HEK293 (cell line): ENCODE results near the gene HNRNPC.

Experiments used
- CTCF ChIA-PET: fragments of 350-600 bp; formaldehyde crosslinking; extraction: SDS; loops from one replicate; lab custom pipeline; 2021; ENCODE audit warnings: antibody characterized with exemption; lab: Yijun Ruan, JAX
- POLR2A ChIA-PET: fragments of 300-600 bp; formaldehyde crosslinking; extraction: SDS; loops from one replicate; lab custom pipeline; 2020; ENCODE audit warnings: antibody characterized with exemption, inconsistent platforms; lab: Yijun Ruan, JAX
- H3K27ac ChIP-seq: fragments of 200-500 bp; sonication (Bioruptor generic); 2 replicates; pipeline ENCODE4 v1.5.1; 2014; ENCODE audit warnings: low read depth, low read length, control low read depth, inconsistent platforms; ENCODE audit errors: extremely low read depth
- H3K36me3 ChIP-seq, 2 experiments: fragments of 200-500 bp in 1 of 2; sonication (Bioruptor generic) in 1 of 2; 1 replicate in 1 of 2; 2 replicates in 1 of 2; pipeline ENCODE4 v1.5.1; 2014 to 2017; ENCODE audit warnings: inconsistent platforms in 2 of 2, low read length in 2 of 2; ENCODE audit not compliant: control insufficient read depth in 2 of 2, insufficient read depth in 1 of 2
- H3K4me1 ChIP-seq: fragments of 200-500 bp; sonication (Bioruptor generic); 2 replicates; pipeline ENCODE4 v1.5.1; 2014; ENCODE audit warnings: mild to moderate bottlenecking, low read length, inconsistent platforms; ENCODE audit not compliant: control insufficient read depth, insufficient read depth
- H3K4me3 ChIP-seq: 2 replicates; pipeline ENCODE4 v1.5.1; 2011; ENCODE audit warnings: low read depth, mild to moderate bottlenecking, control low read depth, low read length, moderate library complexity
- H3K9me3 ChIP-seq: fragments of 200-500 bp; sonication (Bioruptor generic); 2 replicates; pipeline ENCODE4 v1.5.1; 2014; ENCODE audit warnings: low read depth, low read length, inconsistent platforms; ENCODE audit not compliant: control insufficient read depth, insufficient read depth
- GFI1B ChIP-seq: fragments of 450-650 bp; formaldehyde crosslinking; IDR thresholded peaks from 2 replicates; pipeline ENCODE4 v1.5.1; 2016; ENCODE audit warnings: missing biosample characterization, missing genetic modification characterization
- KLF16 ChIP-seq: fragments of 450-650 bp; formaldehyde crosslinking; IDR thresholded peaks from 2 replicates; pipeline ENCODE4 v1.5.1; 2017; ENCODE audit warnings: missing biosample characterization, missing genetic modification characterization
- MZF1 ChIP-seq: fragments of 450-650 bp; formaldehyde crosslinking; IDR thresholded peaks from 2 replicates; pipeline ENCODE4 v1.5.1; 2017; ENCODE audit warnings: missing biosample characterization, missing genetic modification characterization, borderline replicate concordance
- OSR2 ChIP-seq: fragments of 450-650 bp; formaldehyde crosslinking; IDR thresholded peaks from 2 replicates; pipeline ENCODE4 v1.5.1; 2016; ENCODE audit warnings: missing biosample characterization, missing genetic modification characterization
- PRDM1 ChIP-seq: fragments of 450-650 bp; formaldehyde crosslinking; IDR thresholded peaks from 2 replicates; pipeline ENCODE4; 2016; ENCODE audit warnings: missing biosample characterization, missing genetic modification characterization
- PRDM10 ChIP-seq: fragments of 450-650 bp; formaldehyde crosslinking; IDR thresholded peaks from 2 replicates; pipeline ENCODE4 v1.5.1; 2016; ENCODE audit warnings: missing biosample characterization, missing genetic modification characterization
- PRDM6 ChIP-seq: fragments of 450-650 bp; formaldehyde crosslinking; IDR thresholded peaks from 2 replicates; pipeline ENCODE4 v1.5.1; 2017; ENCODE audit warnings: missing biosample characterization, missing genetic modification characterization
- REPIN1 ChIP-seq: fragments of 450-650 bp; formaldehyde crosslinking; IDR thresholded peaks from 2 replicates; pipeline ENCODE4 v1.5.1; 2017; ENCODE audit warnings: missing biosample characterization, missing genetic modification characterization, low read depth
- ZNF302 ChIP-seq: fragments of 450-650 bp; formaldehyde crosslinking; IDR thresholded peaks from 2 replicates; pipeline ENCODE4 v1.5.1; 2016; ENCODE audit warnings: missing biosample characterization, missing genetic modification characterization, low read depth
- ZNF311 ChIP-seq: fragments of 450-650 bp; formaldehyde crosslinking; IDR thresholded peaks from 2 replicates; pipeline ENCODE4 v1.5.1; 2017; ENCODE audit warnings: missing biosample characterization, missing genetic modification characterization, borderline replicate concordance
- ZNF433 ChIP-seq: fragments of 450-650 bp; formaldehyde crosslinking; IDR thresholded peaks from 2 replicates; pipeline ENCODE4 v1.5.1; 2016; ENCODE audit warnings: missing biosample characterization, missing genetic modification characterization, low read depth
- ZNF513 ChIP-seq: fragments of 450-650 bp; IDR thresholded peaks from 2 replicates; pipeline ENCODE4 v1.5.1; 2018; ENCODE audit warnings: missing biosample characterization, missing genetic modification characterization
- ZNF571 ChIP-seq: fragments of 450-650 bp; formaldehyde crosslinking; IDR thresholded peaks from 2 replicates; pipeline ENCODE4 v1.5.0; 2017; ENCODE audit warnings: missing biosample characterization, missing genetic modification characterization
- ZNF600 ChIP-seq: fragments of 450-650 bp; formaldehyde crosslinking; IDR thresholded peaks from 2 replicates; pipeline ENCODE4 v1.5.1; 2016; ENCODE audit warnings: missing biosample characterization, missing genetic modification characterization
- ZNF645 ChIP-seq: fragments of 450-650 bp; formaldehyde crosslinking; IDR thresholded peaks from 2 replicates; pipeline ENCODE4; 2016; ENCODE audit warnings: missing biosample characterization, missing genetic modification characterization
- ZNF664 ChIP-seq: fragments of 450-650 bp; formaldehyde crosslinking; IDR thresholded peaks from 2 replicates; pipeline ENCODE4 v1.5.1; 2016; ENCODE audit warnings: missing biosample characterization, missing genetic modification characterization
- ZNF704 ChIP-seq: fragments of 450-650 bp; formaldehyde crosslinking; IDR thresholded peaks from 2 replicates; pipeline ENCODE4 v1.5.1; 2016; ENCODE audit warnings: missing biosample characterization, missing genetic modification characterization
- ZSCAN16 ChIP-seq: fragments of 450-650 bp; formaldehyde crosslinking; IDR thresholded peaks from 2 replicates; pipeline ENCODE4 v1.5.1; 2016; ENCODE audit warnings: missing biosample characterization, missing genetic modification characterization
- ZXDB ChIP-seq: fragments of 450-650 bp; formaldehyde crosslinking; IDR thresholded peaks from 2 replicates; pipeline ENCODE4 v1.5.1; 2016; ENCODE audit warnings: missing biosample characterization, missing genetic modification characterization

The HNRNPC gene

GRCh38 chr14:21263284-21264024 is 5.8 kb downstream of the HNRNPC start:
- H3K4me1 ChIP-seq: peaks cover 27% of the 10 kb centered on the region
- peaks cover 62 to 94% of the 10 kb centered on the region in 2 experiments for H3K36me3 ChIP-seq
- no peaks in the 10 kb centered on the region for H3K9me3 ChIP-seq
- H3K4me3 ChIP-seq: no peak overlapping the region; the same call in 1 of the 2 replicates
- TF ChIP-seq ZNF302 (tag by site-specific recombination) (no peak), MZF1 (tag by site-specific recombination) (peak; percentile 76; the same call in 1 of the 2 replicates), ZNF513 (tag by site-specific recombination) (0 out of 2 replicates have a peak, but pooled peaks have one; percentile 0), PRDM6 (tag by site-specific recombination) (peak; percentile 97), REPIN1 (tag by site-specific recombination) (0 out of 2 replicates have a peak, but pooled peaks have one; percentile 3), PRDM10 (tag by site-specific recombination) (no peak), OSR2 (tag by site-specific recombination) (peak; percentile 86), ZNF600 (tag by site-specific recombination) (peak; percentile 87), GFI1B (0 out of 2 replicates have a peak, but pooled peaks have one; percentile 28), PRDM1 (0 out of 2 replicates have a peak, but pooled peaks have one; percentile 26), ZXDB (0 out of 2 replicates have a peak, but pooled peaks have one; percentile 6)
- POLR2A ChIA-PET: no interaction called here
- peak overlapping the region; percentile 21; the same call in 1 of the 2 replicates for H3K27ac ChIP-seq
- CTCF ChIA-PET: interaction anchor here (0.7 kb wide), 1 partner anchor 160 kb away, joined by 4 read pairs; no protein-coding TSS in a partner anchor

- ChIA-PET POLR2A (no interaction called here), CTCF (no interaction called here)
- peaks cover 34% of the 10 kb centered on the region for H3K4me1 ChIP-seq
- H3K9me3 ChIP-seq: no peaks in the 10 kb centered on the region
- H3K4me3 ChIP-seq: no peak overlapping the region
- TF ChIP-seq ZSCAN16 (tag by site-specific recombination): no peak
- TF ChIP-seq ZNF645 (tag by site-specific recombination): no peak
- TF ChIP-seq ZNF704 (tag by site-specific recombination): no peak
- TF ChIP-seq ZNF664 (tag by site-specific recombination): no peak
- TF ChIP-seq ZNF571 (tag by site-specific recombination): no peak
- no peak for TF ChIP-seq KLF16 (tag by site-specific recombination)
- TF ChIP-seq ZNF311 (tag by site-specific recombination): no peak
- no peak for TF ChIP-seq ZNF433 (tag by site-specific recombination)
- TF ChIP-seq, all 188 proteins: peak for 0
- Histone ChIP-seq H3K27ac (no peak overlapping the region), H3K36me3 (peaks cover 71 to 94% of the 10 kb centered on the region in 2 experiments)
Observed at GRCh38 chr14:21262410-21262809, 6.8 kb downstream of the HNRNPC start.
